DND-41 (cell line): Measurements from ENCODE around the gene WNT11.

ENCODE experiments used
- ATAC-seq: fragments of 200-7000 bp; cut with Tn5 transposase; 3 replicates; pipeline ENCODE4 v1.9.1; 2021; ENCODE audit warnings: low read depth; ENCODE audit not compliant: insufficient read depth
- DNase-seq: peaks from one replicate; pipeline ENCODE4 v3.0.0-alpha.2; 2020
- H2AFZ ChIP-seq: 2 replicates; pipeline ENCODE4 v1.6.0; 2012; ENCODE audit warnings: low read depth, low read length
- H3K27ac ChIP-seq: 2 replicates; pipeline ENCODE4 v1.5.1; 2012; ENCODE audit warnings: low read length, inconsistent platforms
- H3K27me3 ChIP-seq: fragments of 200-600 bp; sonication (generic); 2 replicates; pipeline ENCODE4 v1.6.0; 2012; ENCODE audit warnings: low read length, mild to moderate bottlenecking, inconsistent platforms; ENCODE audit not compliant: insufficient read depth, poor library complexity
- H3K36me3 ChIP-seq: 2 replicates; pipeline ENCODE4 v1.5.1; 2012; ENCODE audit warnings: low read length, inconsistent platforms; ENCODE audit not compliant: insufficient read depth
- H3K4me1 ChIP-seq: 2 replicates; pipeline ENCODE4 v1.5.1; 2012; ENCODE audit warnings: mild to moderate bottlenecking, low read length; ENCODE audit not compliant: insufficient read depth
- H3K4me2 ChIP-seq: 2 replicates; pipeline ENCODE4 v1.6.0; 2012; ENCODE audit warnings: mild to moderate bottlenecking, moderate library complexity, low read length, inconsistent platforms; ENCODE audit not compliant: insufficient read depth
- H3K4me3 ChIP-seq, 2 experiments: fragments of 200-600 bp in 1 of 2; shearing (Covaris generic) in 1 of 2; 2 replicates each; pipeline ENCODE4 v1.5.1; 2012 to 2016; ENCODE audit warnings: inconsistent platforms in 2 of 2, low read length in 2 of 2, mild to moderate bottlenecking in 2 of 2, low read depth in 1 of 2, moderate library complexity in 1 of 2
- H3K79me2 ChIP-seq: 2 replicates; pipeline ENCODE4 v1.6.0; 2012; ENCODE audit warnings: low read length, inconsistent platforms; ENCODE audit not compliant: insufficient read depth
- H3K9ac ChIP-seq: 2 replicates; pipeline ENCODE4 v1.6.0; 2012; ENCODE audit warnings: low read depth, mild to moderate bottlenecking, inconsistent platforms, low read length, moderate library complexity
- H3K9me3 ChIP-seq: 2 replicates; pipeline ENCODE4 v1.5.1; 2012; ENCODE audit warnings: low read length, moderate library complexity, mild to moderate bottlenecking, inconsistent platforms; ENCODE audit not compliant: insufficient read depth, severe bottlenecking
- H4K20me1 ChIP-seq: 2 replicates; pipeline ENCODE4 v1.6.0; 2012; ENCODE audit warnings: low read length; ENCODE audit not compliant: insufficient read depth
- CTCF ChIP-seq: IDR thresholded peaks from 2 replicates; pipeline ENCODE4 v1.5.1; 2012; ENCODE audit warnings: borderline replicate concordance, low read length, moderate library complexity, mild to moderate bottlenecking; ENCODE audit not compliant: poor library complexity, severe bottlenecking; ENCODE audit errors: extremely low read depth
- EZH2 ChIP-seq: IDR thresholded peaks from 3 replicates; pipeline ENCODE4 v1.6.1; 2012; ENCODE audit warnings: borderline replicate concordance, low read depth, mild to moderate bottlenecking, moderate library complexity, low read length, inconsistent platforms; ENCODE audit not compliant: severe bottlenecking

The WNT11 gene

GRCh38 chr11:76205252-76206076 lies 838 bp downstream of the WNT11 start:
- Histone ChIP-seq H3K4me2 (no peak overlapping the region), H3K36me3 (no peaks in the 10 kb centered on the region), H3K9me3 (no peaks in the 10 kb centered on the region), H3K79me2 (no peaks in the 10 kb centered on the region), H3K9ac (no peak overlapping the region), H4K20me1 (peaks cover 8% of the 10 kb centered on the region), H2AFZ (no peak overlapping the region), H3K4me3 (no peak overlapping the region), H3K27me3 (peaks cover 12% of the 10 kb centered on the region), H3K4me1 (peaks cover 10% of the 10 kb centered on the region), H3K27ac (no peak overlapping the region)
- no peak for TF ChIP-seq EZH2
- TF ChIP-seq CTCF, result no peak
- ATAC-seq (no peak), DNase-seq (no peak)

GRCh38 chr11:76203937-76204336 lies 2.4 kb downstream of the WNT11 start:
- Histone ChIP-seq H3K36me3 (no peaks in the 10 kb centered on the region), H4K20me1 (peaks cover 8% of the 10 kb centered on the region), H3K9ac (no peak overlapping the region), H3K27ac (no peak overlapping the region), H3K27me3 (peaks cover 12% of the 10 kb centered on the region), H3K4me3 (no peak overlapping the region), H3K4me2 (no peak overlapping the region), H3K79me2 (no peaks in the 10 kb centered on the region), H3K9me3 (no peaks in the 10 kb centered on the region), H3K4me1 (peaks cover 10% of the 10 kb centered on the region), H2AFZ (no peak overlapping the region)
- TF ChIP-seq EZH2 (no peak), CTCF (no peak)
- no peak for ATAC-seq
- no peak for DNase-seq

- no peak overlapping the region for H3K27ac ChIP-seq
- H3K4me2 ChIP-seq, result no peak overlapping the region
- no peaks in the 10 kb centered on the region for H3K9me3 ChIP-seq
- no peak overlapping the region for H3K9ac ChIP-seq
- no peaks in the 10 kb centered on the region for H3K79me2 ChIP-seq
- peaks cover 8% of the 10 kb centered on the region for H4K20me1 ChIP-seq
- H3K4me3 ChIP-seq, result no peak overlapping the region
- no peak for ATAC-seq
- H3K4me1 ChIP-seq, result peaks cover 10% of the 10 kb centered on the region
- DNase-seq, result no peak
- no peak for TF ChIP-seq CTCF
- no peak for TF ChIP-seq EZH2
- peaks cover 7% of the 10 kb centered on the region for H3K27me3 ChIP-seq
- H2AFZ ChIP-seq, result no peak overlapping the region
- H3K36me3 ChIP-seq, result no peaks in the 10 kb centered on the region
These were observed 3.0 kb downstream of the WNT11 start for GRCh38 chr11:76203131-76203925.
